OCI-LY3 (cell line): ENCODE data around the gene SLC25A43.

ENCODE experiments used
- EZH2phosphoT487 ChIP-seq: fragments of 200-600 bp; shearing (Covaris generic); IDR thresholded peaks from 2 replicates; pipeline ENCODE4 v1.6.1; 2018; ENCODE audit warnings: antibody characterized with exemption, mixed run types, low read depth
- TF ChIP-seq, protein P1 (sequence below): fragments of 200-600, 300-600 bp; sonication (generic); IDR thresholded peaks from 2 replicates; pipeline ENCODE4 v1.5.1; 2014; ENCODE audit warnings: antibody characterized with exemption, low read length, low read depth

DNA sequence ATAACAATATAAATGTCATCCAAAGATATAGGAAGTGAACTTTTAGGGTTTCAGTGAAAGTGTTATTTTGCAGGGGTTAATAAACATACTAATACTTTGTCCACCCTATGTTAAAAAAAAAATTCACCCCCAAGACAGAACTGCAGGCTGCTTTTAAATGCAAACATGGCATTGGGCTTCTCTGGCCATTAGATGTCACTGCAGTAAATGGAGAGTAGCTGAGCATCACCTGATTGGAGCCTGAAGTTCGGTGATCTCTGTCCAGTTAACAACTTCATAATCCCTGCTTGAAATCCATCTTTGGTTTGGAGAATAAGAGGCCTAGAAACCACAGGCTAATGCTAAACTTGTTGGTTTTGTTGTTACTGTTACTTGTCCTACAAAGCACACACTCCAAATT is 18.7 kb downstream of the SLC25A43 start:
- TF ChIP-seq EZH2phosphoT487: no peak
- TF ChIP-seq, protein P1, sequence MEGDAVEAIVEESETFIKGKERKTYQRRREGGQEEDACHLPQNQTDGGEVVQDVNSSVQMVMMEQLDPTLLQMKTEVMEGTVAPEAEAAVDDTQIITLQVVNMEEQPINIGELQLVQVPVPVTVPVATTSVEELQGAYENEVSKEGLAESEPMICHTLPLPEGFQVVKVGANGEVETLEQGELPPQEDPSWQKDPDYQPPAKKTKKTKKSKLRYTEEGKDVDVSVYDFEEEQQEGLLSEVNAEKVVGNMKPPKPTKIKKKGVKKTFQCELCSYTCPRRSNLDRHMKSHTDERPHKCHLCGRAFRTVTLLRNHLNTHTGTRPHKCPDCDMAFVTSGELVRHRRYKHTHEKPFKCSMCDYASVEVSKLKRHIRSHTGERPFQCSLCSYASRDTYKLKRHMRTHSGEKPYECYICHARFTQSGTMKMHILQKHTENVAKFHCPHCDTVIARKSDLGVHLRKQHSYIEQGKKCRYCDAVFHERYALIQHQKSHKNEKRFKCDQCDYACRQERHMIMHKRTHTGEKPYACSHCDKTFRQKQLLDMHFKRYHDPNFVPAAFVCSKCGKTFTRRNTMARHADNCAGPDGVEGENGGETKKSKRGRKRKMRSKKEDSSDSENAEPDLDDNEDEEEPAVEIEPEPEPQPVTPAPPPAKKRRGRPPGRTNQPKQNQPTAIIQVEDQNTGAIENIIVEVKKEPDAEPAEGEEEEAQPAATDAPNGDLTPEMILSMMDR: peak; percentile 37
